Endometrial microvascular endothelial cells (primary cell): ENCODE data around the gene VEZT. TPM values are rescaled to one million over a fixed set of nuclear protein-coding genes. Genes with fewer than 3 reads are reported as not detected.
"Not testable (repeated sequence)": the region's sequence is repeated elsewhere in the genome, so short reads cannot be mapped to it uniquely, and the experiment has no call there.

Experiments
- in situ Hi-C: cut with HindIII; loops from 2 replicates; pipeline ENCODE4 v1.10.0; 2017; ENCODE audit warnings: low sequenced_read_pairs, low pct_unique_long_range_greater_than_20kb; ENCODE audit errors: inconsistent ontology term
- total RNA-seq: library from RNA; depleted of rRNA; stranded (reverse); fragments of >200 nt; gene quantifications from one replicate; pipeline ENCODE4 v1.2.3, GENCODE V29; 2015; ENCODE audit errors: inconsistent ontology term

VEZT gene
- total RNA-seq: 74.3 TPM

GRCh38 chr12:95217377-95218149 is at the start of gene VEZT, which contains the start of gene FGD6:
TSS of gene VEZT (plus strand) at chr12:95217807. CDS start at chr12:95217851, 44 bp downstream.
TSS of gene FGD6 (minus strand) at chr12:95217467. CDS start at chr12:95217240, 227 bp downstream.
- in situ Hi-C loops: loop anchor here (10.0 kb wide), 2 partner anchors 53 to 103 kb away; no protein-coding TSS in a partner anchor

- in situ Hi-C loops: loop anchor here (10.0 kb wide), 1 partner anchor 46 kb away; the partner anchor contains the start of genes FGD6 and VEZT
These were observed 48.9 kb upstream of the VEZT start for GRCh38 chr12:95168746-95169145.

- in situ Hi-C loops: loop anchor here (10.0 kb wide), 1 partner anchor 45 kb away; the partner anchor contains the start of genes FGD6 and VEZT
These were observed 48.2 kb upstream of the VEZT start for GRCh38 chr12:95169368-95169767.

- in situ Hi-C loops: no loop called here
These were observed 44.0 kb upstream of the VEZT start for GRCh38 chr12:95173392-95174251.

GRCh38 chr12:95177201-95177768 is 40.3 kb upstream of the VEZT start:
- in situ Hi-C loops: no loop called here

GRCh38 chr12:95178136-95178535 is 39.5 kb upstream of the VEZT start:
- in situ Hi-C loops: no loop called here

- in situ Hi-C loops: no loop called here
These were observed 38.6 kb upstream of the VEZT start for GRCh38 chr12:95179011-95179410.

- in situ Hi-C loops: no loop called here
These were observed 36.5 kb upstream of the VEZT start for GRCh38 chr12:95181103-95181502.

- in situ Hi-C loops: no loop called here
These were observed 34.7 kb upstream of the VEZT start for GRCh38 chr12:95182868-95183415.

GRCh38 chr12:95184121-95184520 is 33.5 kb upstream of the VEZT start:
- in situ Hi-C loops: no loop called here

- in situ Hi-C loops: no loop called here
These were observed 32.5 kb upstream of the VEZT start for GRCh38 chr12:95185072-95185471.

GRCh38 chr12:95185854-95186253 is 31.8 kb upstream of the VEZT start:
- in situ Hi-C loops: no loop called here

GRCh38 chr12:95187865-95188415 is 29.7 kb upstream of the VEZT start:
- in situ Hi-C loops: no loop called here

GRCh38 chr12:95191060-95191696 is 26.4 kb upstream of the VEZT start:
- in situ Hi-C loops: no loop called here

- in situ Hi-C loops: no loop called here
These were observed 25.3 kb upstream of the VEZT start for GRCh38 chr12:95192271-95192670.

- in situ Hi-C loops: no loop called here
These were observed 24.5 kb upstream of the VEZT start for GRCh38 chr12:95193139-95193538.

GRCh38 chr12:95195122-95195521 is 22.5 kb upstream of the VEZT start:
- in situ Hi-C loops: no loop called here

- in situ Hi-C loops: not testable (repeated sequence)
These were observed 20.6 kb upstream of the VEZT start for GRCh38 chr12:95196875-95197569.
